NT2/D1 (cell line): Measurements from ENCODE around the gene CTPS1.

ENCODE experiments used
- DNase-seq: peaks from one replicate; pipeline ENCODE4 v3.0.0-alpha.2; 2011; ENCODE audit warnings: low read depth, low spot score
- H3K27me3 ChIP-seq: 2 replicates; pipeline ENCODE4 v1.6.0; 2011; ENCODE audit warnings: mild to moderate bottlenecking; ENCODE audit not compliant: insufficient read length, insufficient read depth
- H3K36me3 ChIP-seq: 2 replicates; pipeline ENCODE4 v1.6.1; 2011; ENCODE audit warnings: mild to moderate bottlenecking, low read length, mixed read lengths; ENCODE audit not compliant: insufficient read depth, insufficient read length
- H3K4me1 ChIP-seq: 2 replicates; pipeline ENCODE4 v1.5.1; 2011; ENCODE audit not compliant: insufficient read depth, insufficient read length
- H3K4me3 ChIP-seq: 2 replicates; pipeline ENCODE4 v1.5.1; 2011; ENCODE audit warnings: low read depth; ENCODE audit not compliant: insufficient read length
- H3K9ac ChIP-seq: 2 replicates; pipeline ENCODE4 v1.6.0; 2011; ENCODE audit warnings: low read depth; ENCODE audit not compliant: insufficient read length
- H3K9me3 ChIP-seq: 2 replicates; pipeline ENCODE4 v1.5.1; 2011; ENCODE audit warnings: mild to moderate bottlenecking, low read length; ENCODE audit not compliant: insufficient read depth
- SUZ12 ChIP-seq: IDR thresholded peaks from 2 replicates; pipeline ENCODE4 v1.6.1; 2011; ENCODE audit not compliant: insufficient read length, insufficient read depth; ENCODE audit errors: extremely low read depth
- YY1 ChIP-seq: IDR thresholded peaks from 2 replicates; pipeline ENCODE4 v1.6.1; 2011; ENCODE audit not compliant: insufficient read length, insufficient read depth
- ZNF274 ChIP-seq: IDR thresholded peaks from 2 replicates; pipeline ENCODE4 v1.6.1; 2011; ENCODE audit warnings: mild to moderate bottlenecking, low read depth, low read length

Gene CTPS1

GRCh38 chr1:40939320-40940059, 40.0 kb upstream of the CTPS1 start:
- no peaks in the 10 kb centered on the region for H3K36me3 ChIP-seq
- no peaks in the 10 kb centered on the region for H3K27me3 ChIP-seq
- no peak overlapping the region for H3K4me3 ChIP-seq
- DNase-seq, result no peak
- H3K9ac ChIP-seq, result no peak overlapping the region
- no peaks in the 10 kb centered on the region for H3K9me3 ChIP-seq
- no peaks in the 10 kb centered on the region for H3K4me1 ChIP-seq
- TF ChIP-seq YY1, result no peak

- no peaks in the 10 kb centered on the region for H3K27me3 ChIP-seq
- no peak for TF ChIP-seq YY1
- TF ChIP-seq SUZ12, result no peak
- no peak for TF ChIP-seq ZNF274
- H3K4me3 ChIP-seq, result no peak overlapping the region
- H3K9ac ChIP-seq, result no peak overlapping the region
- no peaks in the 10 kb centered on the region for H3K36me3 ChIP-seq
- H3K4me1 ChIP-seq, result peaks cover 3% of the 10 kb centered on the region
- H3K9me3 ChIP-seq, result no peaks in the 10 kb centered on the region
- DNase-seq, result no peak
Measured at GRCh38 chr1:40944326-40944725, 35.2 kb upstream of the CTPS1 start.

- H3K4me3 ChIP-seq, result no peak overlapping the region
- no peak for DNase-seq
- no peaks in the 10 kb centered on the region for H3K36me3 ChIP-seq
- H3K4me1 ChIP-seq, result peaks cover 3% of the 10 kb centered on the region
- TF ChIP-seq ZNF274 (no peak), SUZ12 (no peak), YY1 (no peak)
- H3K9ac ChIP-seq, result no peak overlapping the region
- H3K27me3 ChIP-seq, result no peaks in the 10 kb centered on the region
- H3K9me3 ChIP-seq, result no peaks in the 10 kb centered on the region
Measured at GRCh38 chr1:40944841-40945430, 34.6 kb upstream of the CTPS1 start.

GRCh38 chr1:40945491-40945973, 34.0 kb upstream of the CTPS1 start:
- peaks cover 2% of the 10 kb centered on the region for H3K27me3 ChIP-seq
- no peak for DNase-seq

GRCh38 chr1:40948741-40949443, 30.6 kb upstream of the CTPS1 start:
- peak; percentile 71 for DNase-seq
- no peak for TF ChIP-seq YY1
- no peak for TF ChIP-seq SUZ12
- TF ChIP-seq ZNF274, result no peak
- Histone ChIP-seq H3K9ac (no peak overlapping the region), H3K4me1 (peaks cover 3% of the 10 kb centered on the region), H3K36me3 (no peaks in the 10 kb centered on the region), H3K9me3 (no peaks in the 10 kb centered on the region), H3K27me3 (peaks cover 20% of the 10 kb centered on the region), H3K4me3 (no peak overlapping the region)

More at GRCh38 chr1:40945491-40945973, 34.0 kb upstream of the CTPS1 start:
- no peak for TF ChIP-seq SUZ12
- TF ChIP-seq YY1, result no peak
- TF ChIP-seq ZNF274, result no peak
- peaks cover 3% of the 10 kb centered on the region for H3K4me1 ChIP-seq
- no peaks in the 10 kb centered on the region for H3K9me3 ChIP-seq
- no peak overlapping the region for H3K4me3 ChIP-seq
- no peak overlapping the region for H3K9ac ChIP-seq
- H3K36me3 ChIP-seq, result no peaks in the 10 kb centered on the region

GRCh38 chr1:40949563-40949962, 29.9 kb upstream of the CTPS1 start:
- Histone ChIP-seq H3K27me3 (peaks cover 20% of the 10 kb centered on the region), H3K9ac (no peak overlapping the region), H3K9me3 (no peaks in the 10 kb centered on the region), H3K4me3 (no peak overlapping the region), H3K4me1 (peaks cover 3% of the 10 kb centered on the region), H3K36me3 (no peaks in the 10 kb centered on the region)
- TF ChIP-seq ZNF274, result no peak
- no peak for TF ChIP-seq SUZ12
- no peak for TF ChIP-seq YY1
- no peak for DNase-seq

- H3K9me3 ChIP-seq, result no peaks in the 10 kb centered on the region
- TF ChIP-seq YY1 (no peak), SUZ12 (no peak), ZNF274 (no peak)
- peak; percentile 61 for DNase-seq
- peaks cover 3% of the 10 kb centered on the region for H3K4me1 ChIP-seq
- H3K4me3 ChIP-seq, result no peak overlapping the region
- peaks cover 20% of the 10 kb centered on the region for H3K27me3 ChIP-seq
- no peak overlapping the region for H3K9ac ChIP-seq
- no peaks in the 10 kb centered on the region for H3K36me3 ChIP-seq
Measured at GRCh38 chr1:40951943-40952743, 27.4 kb upstream of the CTPS1 start.
